Effector memory CD4-positive, alpha-beta T cell (primary cell): ENCODE data around the gene CFAP61.

Experiments
- DNase-seq, 3 donors: peaks; one replicate each; pipeline ENCODE4 v3.0.0-alpha.2; 2020
- H3K27ac ChIP-seq: 2 replicates; pipeline ENCODE4 v1.7.0; 2013; ENCODE audit warnings: mild to moderate bottlenecking, low read length, moderate library complexity; ENCODE audit not compliant: insufficient read depth, poor library complexity, severe bottlenecking
- H3K27me3 ChIP-seq: replicated peaks from 2 replicates; pipeline ENCODE4 v1.7.0; 2013; ENCODE audit warnings: mild to moderate bottlenecking, low read length; ENCODE audit not compliant: insufficient read depth, control insufficient read depth, poor library complexity, severe bottlenecking
- H3K36me3 ChIP-seq: 2 replicates; pipeline ENCODE4 v1.7.0; 2013; ENCODE audit warnings: mild to moderate bottlenecking, low read length, moderate library complexity; ENCODE audit not compliant: control insufficient read depth, insufficient read depth
- H3K4me1 ChIP-seq: 2 replicates; pipeline ENCODE4 v1.7.0; 2013; ENCODE audit warnings: low read length, mild to moderate bottlenecking; ENCODE audit not compliant: control insufficient read depth, insufficient read depth, poor library complexity, severe bottlenecking
- H3K4me3 ChIP-seq: 2 replicates; pipeline ENCODE4 v1.7.0; 2013; ENCODE audit warnings: low read length, low read depth, mild to moderate bottlenecking; ENCODE audit not compliant: insufficient read depth, poor library complexity, severe bottlenecking
- H3K9me3 ChIP-seq: 2 replicates; pipeline ENCODE4 v1.7.0; 2013; ENCODE audit warnings: mild to moderate bottlenecking, low read length, moderate library complexity; ENCODE audit not compliant: control insufficient read depth

CFAP61 gene

GRCh38 chr20:20031790-20032189, 20.5 kb upstream of the CFAP61 start:
- Histone ChIP-seq H3K27ac (no peak overlapping the region), H3K4me1 (no peaks in the 10 kb centered on the region)

GRCh38 chr20:20034486-20034885, 17.8 kb upstream of the CFAP61 start:
- no peaks in the 10 kb centered on the region for H3K27me3 ChIP-seq
- no peak for DNase-seq
- H3K4me1 ChIP-seq, result no peaks in the 10 kb centered on the region
- peaks cover 75% of the 10 kb centered on the region for H3K36me3 ChIP-seq
- H3K27ac ChIP-seq, result no peak overlapping the region
- H3K4me3 ChIP-seq, result no peak overlapping the region
- no peaks in the 10 kb centered on the region for H3K9me3 ChIP-seq

More at GRCh38 chr20:20031790-20032189, 20.5 kb upstream of the CFAP61 start:
- Histone ChIP-seq H3K36me3 (peaks cover 61% of the 10 kb centered on the region), H3K4me3 (no peak overlapping the region), H3K9me3 (no peaks in the 10 kb centered on the region), H3K27me3 (no peaks in the 10 kb centered on the region)
- DNase-seq, result no peak

GRCh38 chr20:20036756-20037155, 15.6 kb upstream of the CFAP61 start:
- no peaks in the 10 kb centered on the region for H3K4me1 ChIP-seq
- H3K27ac ChIP-seq, result no peak overlapping the region
- peaks cover 92% of the 10 kb centered on the region for H3K36me3 ChIP-seq
- no peak overlapping the region for H3K4me3 ChIP-seq
- no peaks in the 10 kb centered on the region for H3K27me3 ChIP-seq
- H3K9me3 ChIP-seq, result no peaks in the 10 kb centered on the region
- no peak for DNase-seq

GRCh38 chr20:20037960-20038359, 14.4 kb upstream of the CFAP61 start:
- no peaks in the 10 kb centered on the region for H3K27me3 ChIP-seq
- H3K27ac ChIP-seq, result no peak overlapping the region
- peaks cover 96% of the 10 kb centered on the region for H3K36me3 ChIP-seq
- no peak overlapping the region for H3K4me3 ChIP-seq
- H3K9me3 ChIP-seq, result no peaks in the 10 kb centered on the region
- DNase-seq, result no peak
- no peaks in the 10 kb centered on the region for H3K4me1 ChIP-seq

- H3K9me3 ChIP-seq, result no peaks in the 10 kb centered on the region
- peaks cover 96% of the 10 kb centered on the region for H3K36me3 ChIP-seq
- no peak for DNase-seq
- no peak overlapping the region for H3K27ac ChIP-seq
- no peaks in the 10 kb centered on the region for H3K27me3 ChIP-seq
- no peaks in the 10 kb centered on the region for H3K4me1 ChIP-seq
- H3K4me3 ChIP-seq, result no peak overlapping the region
These were observed 13.7 kb upstream of the CFAP61 start for GRCh38 chr20:20038586-20038985.

- H3K36me3 ChIP-seq, result peaks cover 97% of the 10 kb centered on the region
- DNase-seq, result no peak
These were observed 12.5 kb upstream of the CFAP61 start for GRCh38 chr20:20039752-20040387.

GRCh38 chr20:20051767-20052073, 612 bp upstream of the CFAP61 start:
- H3K4me1 ChIP-seq, result peaks cover 7% of the 10 kb centered on the region
- H3K9me3 ChIP-seq, result no peaks in the 10 kb centered on the region
- no peak for DNase-seq
- H3K4me3 ChIP-seq, result peak overlapping the region; percentile 88
- H3K27ac ChIP-seq, result peak overlapping the region; percentile 87
- no peaks in the 10 kb centered on the region for H3K27me3 ChIP-seq
- H3K36me3 ChIP-seq, result peaks cover 36% of the 10 kb centered on the region

More at GRCh38 chr20:20039752-20040387, 12.5 kb upstream of the CFAP61 start:
- H3K9me3 ChIP-seq, result no peaks in the 10 kb centered on the region
- no peak overlapping the region for H3K27ac ChIP-seq
- no peak overlapping the region for H3K4me3 ChIP-seq
- no peaks in the 10 kb centered on the region for H3K4me1 ChIP-seq
- H3K27me3 ChIP-seq, result no peaks in the 10 kb centered on the region

GRCh38 chr20:20060234-20060998, 8.1 kb downstream of the CFAP61 start:
- no peaks in the 10 kb centered on the region for H3K4me1 ChIP-seq
- H3K27ac ChIP-seq, result no peak overlapping the region
- DNase-seq, result no peak
- no peaks in the 10 kb centered on the region for H3K9me3 ChIP-seq
- H3K4me3 ChIP-seq, result no peak overlapping the region
- no peaks in the 10 kb centered on the region for H3K36me3 ChIP-seq
- no peaks in the 10 kb centered on the region for H3K27me3 ChIP-seq

- Histone ChIP-seq H3K4me3 (no peak overlapping the region), H3K27me3 (no peaks in the 10 kb centered on the region), H3K36me3 (no peaks in the 10 kb centered on the region), H3K9me3 (no peaks in the 10 kb centered on the region), H3K27ac (no peak overlapping the region), H3K4me1 (no peaks in the 10 kb centered on the region)
- DNase-seq, result no peak
These were observed 11.8 kb downstream of the CFAP61 start for GRCh38 chr20:20063941-20064702.

- DNase-seq, result no peak
- no peaks in the 10 kb centered on the region for H3K36me3 ChIP-seq
- no peaks in the 10 kb centered on the region for H3K27me3 ChIP-seq
- no peaks in the 10 kb centered on the region for H3K9me3 ChIP-seq
- no peak overlapping the region for H3K4me3 ChIP-seq
- H3K4me1 ChIP-seq, result no peaks in the 10 kb centered on the region
- H3K27ac ChIP-seq, result no peak overlapping the region
These were observed 13.0 kb downstream of the CFAP61 start for GRCh38 chr20:20065361-20065760.
